GM19025 (cell line): ENCODE data around the gene GFER.
"Not testable (repeated sequence)": the region's sequence is repeated elsewhere in the genome, so short reads cannot be mapped to it uniquely, and the experiment has no call there.

Experiments
- ATAC-seq: cut with Tn5 transposase; IDR thresholded peaks from one replicate; pipeline ENCODE4 v1.9.1; 2021; ENCODE audit warnings: mild to moderate bottlenecking, low read depth, moderate library complexity; ENCODE audit not compliant: unreplicated experiment

The GFER gene

DNA sequence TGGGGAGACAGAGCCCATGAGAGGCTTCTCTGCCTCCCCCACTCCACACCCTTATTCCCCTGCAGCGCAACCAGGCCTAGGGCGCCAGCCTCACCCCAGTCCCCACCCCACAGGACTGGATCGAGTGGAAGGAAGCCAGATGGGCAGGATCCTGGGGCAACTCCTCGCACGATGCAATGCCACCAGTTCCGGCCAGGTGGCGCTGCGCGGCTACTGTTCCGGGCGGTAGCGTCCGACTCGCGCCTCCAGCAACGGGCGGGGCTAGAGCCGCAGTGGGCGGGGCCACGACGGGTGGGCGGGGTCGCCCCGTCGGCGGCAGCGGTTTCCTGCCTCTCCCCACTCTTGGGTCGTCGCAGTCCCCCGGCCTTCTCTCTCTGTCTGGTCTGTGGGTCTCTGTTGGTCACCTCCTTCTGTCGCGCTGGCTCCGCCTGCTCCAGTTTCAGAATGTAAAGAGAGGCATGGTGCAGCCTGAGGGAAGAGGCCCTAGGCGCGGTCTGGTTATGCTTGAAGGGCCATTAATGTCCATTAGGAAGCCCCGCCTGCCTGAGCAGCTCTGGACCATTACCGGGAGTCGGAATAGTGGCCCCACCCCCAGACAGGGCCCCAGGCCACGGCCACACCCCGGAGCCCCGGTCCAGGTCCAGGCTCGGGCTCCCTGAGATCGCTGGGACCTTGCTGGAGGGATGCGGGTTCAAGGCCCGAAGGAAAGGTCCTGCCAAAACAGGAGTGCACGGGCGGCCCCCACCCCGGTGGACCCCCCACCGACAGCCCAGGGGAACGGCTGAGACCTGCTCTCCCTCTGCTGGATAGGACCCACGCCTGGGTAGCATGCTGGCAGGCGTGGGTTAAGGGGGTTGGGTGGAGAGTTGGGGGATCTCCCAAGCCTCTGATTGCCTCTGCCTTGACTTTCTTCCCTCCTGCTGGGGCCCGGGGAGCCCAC is 39.4 kb downstream of the GFER start:
- peak; percentile 66 for ATAC-seq

GRCh38 chr16:2024032-2024420 is 40.0 kb downstream of the GFER start:
- no peak for ATAC-seq

GRCh38 chr16:2025251-2025650 is 41.3 kb downstream of the GFER start:
- no peak for ATAC-seq

DNA sequence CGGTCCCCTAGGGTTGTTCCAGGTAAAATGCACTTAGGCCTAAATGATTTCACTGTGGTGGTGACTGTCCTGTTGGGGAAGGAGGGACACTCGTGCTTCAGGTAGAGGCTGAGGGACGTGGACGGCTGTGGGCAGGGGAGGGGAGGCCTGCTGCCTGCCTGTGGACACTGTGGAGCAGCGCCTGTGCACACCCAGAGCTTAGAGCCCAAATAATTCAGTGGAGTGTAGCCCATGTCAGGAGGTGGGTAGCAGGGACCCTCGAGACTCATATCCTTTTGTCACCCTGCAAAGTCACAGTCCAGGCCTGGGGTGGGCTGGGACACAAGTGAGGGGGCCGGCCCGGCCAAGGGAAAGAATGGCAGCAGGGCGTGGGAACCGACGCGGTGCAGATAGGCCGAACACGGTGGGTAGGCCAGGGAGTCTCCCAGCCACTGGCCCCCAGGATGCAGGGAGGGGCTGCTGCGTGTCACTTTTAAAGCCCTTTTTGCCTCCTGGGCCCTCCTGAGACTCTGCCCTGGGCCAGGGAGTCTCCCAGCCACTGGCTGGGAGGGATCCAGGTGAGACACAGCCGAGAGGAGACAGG is 42.0 kb downstream of the GFER start:
- no peak for ATAC-seq

- no peak for ATAC-seq
These were observed 42.5 kb downstream of the GFER start, which contains the start of gene NHERF2 for GRCh38 chr16:2026461-2027023. NHERF2 (plus strand) TSS chr16:2026902; CDS start chr16:2027006, 104 bp downstream.

DNA sequence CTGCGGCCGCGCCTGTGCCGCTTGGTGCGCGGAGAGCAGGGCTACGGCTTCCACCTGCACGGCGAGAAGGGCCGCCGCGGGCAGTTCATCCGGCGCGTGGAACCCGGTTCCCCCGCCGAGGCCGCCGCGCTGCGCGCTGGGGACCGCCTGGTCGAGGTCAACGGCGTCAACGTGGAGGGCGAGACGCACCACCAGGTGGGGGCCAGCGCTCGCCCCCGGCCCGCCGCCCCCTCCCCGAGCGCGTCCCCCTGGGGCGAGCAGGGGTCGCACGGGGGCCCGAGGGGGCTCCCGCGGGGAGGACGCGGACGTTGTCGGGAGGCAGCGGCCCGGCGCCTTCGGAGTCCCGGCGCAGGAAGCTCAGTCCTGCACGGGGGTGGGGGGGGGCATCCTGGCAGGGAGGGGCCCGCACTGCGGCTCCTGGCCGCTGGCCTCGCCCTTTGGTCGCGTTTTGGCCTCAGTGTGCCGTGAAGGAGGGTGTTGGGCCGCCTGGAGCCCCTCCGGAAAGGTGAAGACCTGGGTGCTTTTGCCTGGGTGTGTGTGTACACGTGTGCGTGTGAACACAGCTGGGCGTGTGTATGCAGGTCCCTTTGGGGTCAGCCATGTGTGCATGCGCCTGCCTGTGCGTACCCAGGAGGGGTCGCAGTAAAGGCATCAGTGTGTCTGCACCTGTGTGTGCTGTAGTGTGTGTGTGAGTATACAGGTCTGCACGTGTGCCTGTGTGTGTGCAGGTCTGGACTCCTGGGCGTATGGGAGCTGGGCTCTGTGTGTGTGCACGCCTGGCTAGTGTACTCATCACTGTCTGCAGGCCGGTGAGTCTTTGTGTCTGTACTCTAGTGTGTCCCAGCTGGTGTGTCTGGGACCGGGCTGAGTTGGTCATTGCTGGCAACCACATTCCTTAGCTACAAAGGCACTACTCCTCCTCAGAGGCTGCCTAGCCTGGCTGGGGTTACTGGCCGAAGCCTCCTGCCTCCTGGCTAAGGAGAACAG is 43.3 kb downstream of the GFER start:
- no peak for ATAC-seq

- ATAC-seq: no peak
These were observed 44.2 kb downstream of the GFER start for GRCh38 chr16:2028146-2028545.

DNA sequence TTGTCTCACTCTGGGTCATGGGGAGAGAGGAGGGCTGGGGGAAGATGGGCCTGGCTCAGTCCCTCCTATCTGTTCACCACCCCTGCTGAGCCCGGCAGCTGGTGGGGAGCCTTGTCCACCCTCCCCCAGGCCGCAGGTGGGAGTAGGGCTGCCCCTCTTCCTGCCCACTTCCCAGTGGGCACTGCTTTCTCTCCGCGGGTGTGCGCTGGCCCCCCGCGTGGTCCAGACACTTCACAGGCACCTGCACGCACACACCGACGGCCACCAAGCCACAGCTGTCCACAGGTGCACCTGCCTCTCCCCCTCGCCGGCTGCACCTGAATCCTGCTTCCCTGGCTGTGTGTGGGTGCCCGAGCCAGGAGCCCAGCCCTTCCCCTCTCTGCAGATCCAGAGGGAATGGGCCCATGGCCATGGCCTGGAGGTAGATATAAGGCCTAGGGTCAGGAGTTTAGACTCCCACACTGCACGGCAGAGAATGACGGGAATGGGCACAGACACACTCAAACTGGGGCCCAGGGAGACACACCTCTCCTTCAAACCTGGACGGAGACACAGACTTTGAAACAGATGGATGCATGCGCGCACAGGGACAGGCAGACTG is 44.7 kb downstream of the GFER start:
- ATAC-seq: no peak

DNA sequence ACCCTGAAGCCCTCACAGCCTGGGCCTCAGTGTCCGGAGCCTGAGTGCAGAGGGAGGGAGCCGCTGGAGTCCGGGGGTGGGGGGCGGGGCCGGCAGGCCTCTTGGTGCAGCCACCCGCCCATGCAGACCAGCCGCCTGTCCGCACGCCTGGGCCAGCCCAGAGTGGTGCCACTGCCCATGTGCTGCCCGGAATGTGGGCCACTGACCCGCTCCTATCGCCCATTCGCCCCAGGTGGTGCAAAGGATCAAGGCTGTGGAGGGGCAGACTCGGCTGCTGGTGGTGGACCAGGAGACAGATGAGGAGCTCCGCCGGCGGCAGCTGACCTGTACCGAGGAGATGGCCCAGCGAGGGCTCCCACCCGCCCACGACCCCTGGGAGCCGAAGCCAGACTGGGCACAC is 45.4 kb downstream of the GFER start:
- no peak for ATAC-seq

GRCh38 chr16:2030036-2030435 is 46.0 kb downstream of the GFER start:
- ATAC-seq: no peak

GRCh38 chr16:2031081-2031577 is 47.1 kb downstream of the GFER start:
- no peak for ATAC-seq

DNA sequence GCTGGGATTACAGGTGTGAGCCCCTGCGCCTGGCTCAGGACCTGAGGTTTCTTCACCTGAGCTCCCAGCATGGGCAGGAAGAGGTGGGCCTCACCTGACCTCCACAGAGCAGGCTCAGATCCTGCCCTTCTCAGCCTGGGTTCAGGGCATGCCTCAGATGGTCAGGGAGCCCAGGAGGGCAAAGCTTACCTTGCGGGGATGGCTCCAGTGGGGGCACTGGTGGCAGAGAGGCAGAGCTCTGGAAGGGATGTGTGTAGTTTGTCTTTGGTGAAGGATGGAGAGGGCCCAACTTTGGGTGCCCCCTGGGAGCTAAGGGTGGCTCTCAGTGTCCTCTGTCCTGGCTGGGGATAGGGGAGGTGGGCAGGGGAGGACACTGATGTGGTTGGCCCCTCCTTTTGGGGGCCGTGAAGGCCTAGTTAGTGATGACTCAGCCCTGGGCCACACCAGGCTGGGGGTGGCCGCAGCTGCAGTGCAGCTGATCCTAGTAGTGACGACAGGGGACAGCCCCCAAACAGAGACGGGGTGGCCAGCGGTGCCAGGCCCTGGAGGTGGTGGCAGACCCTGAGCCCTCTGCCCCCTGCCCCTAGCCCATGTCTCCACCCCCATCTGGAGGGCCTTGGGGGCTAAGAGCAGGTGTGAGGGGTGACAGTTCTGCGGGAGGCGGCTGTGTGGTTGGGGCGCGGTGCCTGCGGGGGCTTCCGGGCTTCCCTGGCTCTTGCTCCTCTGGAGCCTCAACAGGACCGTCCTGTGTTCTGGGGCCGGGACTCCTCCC is 48.5 kb downstream of the GFER start:
- ATAC-seq: no peak

DNA sequence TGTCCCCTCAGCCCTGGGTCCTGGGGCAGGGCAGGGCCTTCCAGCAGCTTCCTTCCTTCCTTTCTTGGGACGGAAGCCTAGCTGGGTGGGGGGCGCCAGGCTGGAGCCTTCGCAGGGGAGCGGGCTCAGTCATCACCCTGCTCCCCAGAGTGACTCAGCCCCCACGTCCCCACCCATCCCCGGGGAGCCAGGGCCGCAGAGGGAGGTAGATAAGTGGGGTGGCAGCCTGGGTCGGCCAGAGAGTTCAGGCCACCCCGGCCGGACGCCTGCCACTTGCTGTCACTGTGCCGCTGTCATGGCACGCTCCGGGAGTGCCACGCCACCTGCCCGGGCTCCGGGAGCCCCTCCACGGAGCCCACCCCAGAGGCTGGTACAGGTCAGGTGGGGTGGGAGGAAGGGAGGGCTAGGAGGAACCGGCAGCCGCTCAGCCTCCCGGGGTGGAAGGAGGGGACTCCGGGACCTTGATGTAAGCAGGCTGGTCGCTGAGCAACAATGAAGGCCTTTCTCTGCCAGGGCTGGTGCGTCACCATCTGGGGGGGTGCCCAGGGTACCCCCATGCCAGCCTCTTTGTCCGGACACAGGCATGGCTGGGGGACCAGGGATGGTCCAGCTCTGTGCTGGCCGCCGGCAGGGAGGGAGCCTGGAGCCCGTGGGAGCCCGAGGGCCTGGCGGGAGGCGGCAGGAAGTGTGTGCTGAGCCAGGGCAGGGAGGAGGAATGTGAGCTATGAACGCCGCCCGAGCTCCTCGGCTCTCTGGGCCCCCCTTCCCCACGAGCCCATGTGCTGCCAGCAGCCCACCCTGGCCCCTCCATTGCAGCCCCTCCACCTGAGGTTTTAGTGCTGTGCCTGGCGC is 49.3 kb downstream of the GFER start:
- ATAC-seq: no peak

GRCh38 chr16:2033909-2034695 is 50.1 kb downstream of the GFER start:
- not testable (repeated sequence) for ATAC-seq

- ATAC-seq: no peak
These were observed 50.9 kb downstream of the GFER start for GRCh38 chr16:2034696-2035430.

DNA sequence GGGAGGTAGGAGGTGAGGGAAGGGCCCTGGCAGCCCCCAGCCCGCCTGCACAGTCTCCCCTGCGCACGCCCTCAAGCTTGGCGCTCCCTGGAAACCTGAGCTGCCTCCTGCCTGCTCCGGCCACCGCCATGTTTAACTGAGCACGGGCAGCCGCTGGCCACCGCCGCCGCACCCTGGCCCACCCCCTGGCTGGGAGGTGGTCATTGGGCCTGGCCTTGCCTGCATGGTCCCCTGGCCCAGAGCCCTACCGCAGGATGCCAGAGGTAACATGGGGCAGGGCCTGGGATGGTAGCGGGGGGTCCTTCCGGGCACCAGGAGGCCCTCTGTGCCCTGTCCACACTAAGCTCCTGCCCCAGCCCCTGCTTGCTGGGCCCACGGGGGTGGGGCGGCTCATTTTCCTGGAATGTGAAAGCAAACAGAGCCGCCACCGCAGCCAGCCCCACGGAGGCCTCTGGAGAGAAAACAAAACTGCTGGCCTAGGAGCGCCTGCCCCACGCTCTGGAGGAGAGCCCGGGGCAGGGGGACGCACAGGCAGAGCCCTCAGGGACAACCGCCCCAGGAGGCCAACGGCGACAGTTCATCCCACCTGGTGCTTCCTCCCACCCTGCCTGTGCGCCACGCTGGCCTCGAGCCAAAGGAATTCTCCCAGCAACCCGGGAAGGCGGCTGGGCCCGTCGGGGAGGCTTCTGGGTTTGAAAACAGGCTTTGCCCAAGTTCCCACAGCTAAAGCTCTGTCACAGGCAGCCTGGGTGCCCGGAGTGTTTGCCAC is 51.6 kb downstream of the GFER start:
- no peak for ATAC-seq
